Hepatic stellate cell (primary cell): Measurements from ENCODE around the gene DNMBP.
A peak's percentile ranks its signal among the peaks of the same experiment; 100 is the strongest.
"Not testable (repeated sequence)": the region's sequence is repeated elsewhere in the genome, so short reads cannot be mapped to it uniquely, and the experiment has no call there.

Source experiments
- DNase-seq: peaks from one replicate; pipeline ENCODE4 v3.0.0; 2011; ENCODE audit warnings: low spot score

DNMBP gene

GRCh38 chr10:100014071-100014762, 4.5 kb upstream of the DNMBP start:
- no peak for DNase-seq

GRCh38 chr10:100013621-100014020, 3.9 kb upstream of the DNMBP start:
- DNase-seq, result no peak

DNA sequence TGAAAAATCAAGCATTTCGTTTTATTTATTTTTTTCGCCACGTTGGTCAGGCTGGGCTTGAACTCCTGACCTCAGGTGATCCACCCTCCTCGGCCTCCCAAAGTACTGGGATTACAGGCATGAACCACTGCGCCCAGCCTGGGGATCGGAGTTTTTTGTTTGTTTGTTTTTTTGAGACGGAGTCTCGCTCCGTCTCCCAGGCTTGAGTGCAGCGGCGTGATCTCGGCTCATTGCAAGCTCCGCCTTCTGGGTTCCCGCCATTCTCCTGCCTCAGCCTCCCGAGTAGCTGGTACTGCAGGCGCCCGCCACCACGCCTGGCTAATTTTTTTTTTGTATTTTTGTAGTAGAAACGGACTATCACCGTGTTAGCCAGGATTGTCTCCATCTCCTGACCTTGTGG, 2.2 kb upstream of the DNMBP start:
- DNase-seq, result not testable (repeated sequence)

DNA sequence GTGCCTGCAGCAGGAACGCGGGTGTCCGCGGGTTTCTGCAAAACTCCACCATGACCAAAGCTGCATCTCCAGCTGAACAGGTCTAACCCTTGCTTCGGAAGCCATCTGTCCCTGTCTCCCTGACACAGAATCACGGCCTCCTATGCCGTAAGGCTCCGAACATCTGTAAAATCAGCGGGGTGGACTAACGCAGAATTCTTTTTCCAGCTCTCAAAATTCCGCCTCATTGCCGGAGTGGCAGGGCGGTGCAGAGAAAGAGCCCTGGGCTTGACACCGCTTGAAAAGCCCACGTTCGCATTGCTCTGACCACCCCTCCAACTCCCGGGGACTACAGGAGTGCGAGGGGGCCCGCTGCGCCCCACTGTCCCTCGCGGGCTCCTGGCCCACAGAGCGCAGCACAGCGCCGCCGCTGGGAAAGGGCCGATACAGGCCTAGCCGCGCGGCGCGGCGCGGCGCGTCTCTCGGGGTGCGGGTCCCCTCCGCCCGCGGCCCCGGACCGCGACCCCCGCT, 409 bp downstream of the DNMBP start:
- DNase-seq, result peak; percentile 65

- no peak for DNase-seq
Measured at GRCh38 chr10:100008708-100009282, 952 bp downstream of the DNMBP start.

- DNase-seq, result peak; percentile 65
Measured at GRCh38 chr10:100008142-100008522, 1.6 kb downstream of the DNMBP start.

DNA sequence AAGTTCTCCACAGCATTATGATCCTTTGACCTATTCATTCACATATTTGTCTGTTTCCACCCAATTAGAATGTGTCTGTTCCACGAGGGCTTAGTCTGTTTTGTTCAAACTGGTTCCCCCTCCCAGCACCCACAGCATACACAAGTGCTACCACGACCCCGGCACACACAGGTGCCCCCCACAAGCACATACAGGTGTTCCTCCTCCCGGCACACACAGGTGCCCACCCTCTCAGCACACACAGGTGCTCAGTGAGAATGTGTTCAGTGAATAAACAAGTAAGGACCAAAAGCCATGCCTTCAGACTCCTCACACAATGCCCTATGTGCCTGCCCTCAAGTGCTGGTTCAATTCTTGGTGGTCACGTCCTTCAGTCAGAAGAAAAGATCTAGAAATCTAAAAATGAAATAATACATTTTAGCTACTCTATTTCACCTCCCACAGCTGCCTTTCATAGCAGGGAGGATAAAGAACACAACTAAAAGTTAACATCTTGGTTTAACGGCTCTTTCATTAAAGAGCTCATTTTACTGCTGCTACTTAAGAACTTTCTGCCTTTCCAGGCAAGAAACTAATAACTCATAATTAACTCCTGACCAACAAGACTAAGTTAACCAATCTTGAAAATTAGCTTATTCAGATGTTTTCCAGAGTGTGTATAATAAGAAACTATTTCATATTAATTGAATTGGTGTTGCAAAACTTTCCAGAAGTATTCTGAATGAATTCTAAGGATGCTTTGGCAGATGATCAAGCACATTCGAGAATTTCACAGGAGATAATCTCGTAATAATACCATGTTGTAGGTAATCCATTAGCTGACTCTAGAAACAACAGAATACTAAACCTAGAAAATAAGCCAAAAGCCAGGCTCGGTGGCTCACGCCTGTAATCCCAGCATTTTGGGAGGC, 2.3 kb downstream of the DNMBP start:
- DNase-seq, result no peak

GRCh38 chr10:100006243-100006886, 3.4 kb downstream of the DNMBP start:
- DNase-seq, result peak; percentile 83

DNA sequence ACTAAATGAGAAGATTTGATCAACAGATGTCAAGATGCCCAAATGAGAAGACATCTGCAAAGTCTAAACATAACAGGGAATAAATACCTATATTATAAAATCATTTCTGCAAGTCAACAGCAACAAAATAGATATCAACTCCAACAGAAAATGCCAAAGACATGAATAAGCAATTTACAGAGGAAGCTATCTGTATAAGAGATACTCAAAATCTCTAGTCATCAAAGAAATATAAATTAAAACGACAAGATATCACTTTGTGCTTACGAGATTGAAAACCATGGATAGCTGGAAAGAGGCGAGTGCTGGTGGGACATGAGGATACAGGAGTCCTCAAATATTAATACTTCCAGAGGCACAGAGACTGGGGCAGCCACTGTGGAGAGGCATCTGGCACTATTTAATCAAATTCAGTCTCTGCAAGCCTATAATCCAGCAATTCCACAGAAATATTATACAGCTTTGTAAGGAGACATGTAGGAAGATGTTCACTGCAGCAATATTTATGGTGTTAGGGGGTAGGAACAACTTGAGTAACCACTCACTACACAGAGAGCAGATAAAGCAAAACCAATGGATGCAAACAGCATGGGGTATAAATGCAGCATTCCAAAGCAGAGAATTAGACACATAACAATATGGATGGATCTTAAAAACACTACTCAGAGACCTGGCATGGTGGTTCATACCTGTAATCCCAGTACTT, 4.8 kb downstream of the DNMBP start:
- no peak for DNase-seq

DNA sequence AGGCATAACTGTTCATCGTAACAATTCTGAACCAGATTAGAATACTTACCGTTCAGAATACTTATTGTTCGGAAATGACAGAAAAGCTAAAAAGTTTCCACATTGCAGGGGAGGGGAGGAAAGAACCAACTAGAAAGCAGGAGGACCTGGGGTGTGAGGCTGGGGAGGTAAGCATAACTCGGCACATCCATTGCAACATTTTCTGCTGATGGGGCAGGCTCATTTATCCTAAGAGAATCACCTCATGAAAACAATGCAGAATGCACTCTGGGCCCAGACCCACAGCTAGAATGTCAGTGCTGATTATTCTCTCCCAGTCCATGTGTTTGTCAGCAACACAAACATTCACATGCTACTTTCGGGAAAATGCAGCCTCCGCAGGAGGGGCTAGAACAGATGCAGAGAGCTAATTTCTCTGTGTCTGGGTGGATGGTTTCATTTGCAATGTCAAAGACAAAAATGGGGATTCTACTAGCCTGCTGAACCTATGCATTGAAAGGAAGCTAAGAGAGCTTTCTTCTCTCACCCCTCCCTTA, 9.6 kb downstream of the DNMBP start:
- no peak for DNase-seq

GRCh38 chr10:99999319-100000108, 10.2 kb downstream of the DNMBP start:
- DNase-seq, result no peak

DNA sequence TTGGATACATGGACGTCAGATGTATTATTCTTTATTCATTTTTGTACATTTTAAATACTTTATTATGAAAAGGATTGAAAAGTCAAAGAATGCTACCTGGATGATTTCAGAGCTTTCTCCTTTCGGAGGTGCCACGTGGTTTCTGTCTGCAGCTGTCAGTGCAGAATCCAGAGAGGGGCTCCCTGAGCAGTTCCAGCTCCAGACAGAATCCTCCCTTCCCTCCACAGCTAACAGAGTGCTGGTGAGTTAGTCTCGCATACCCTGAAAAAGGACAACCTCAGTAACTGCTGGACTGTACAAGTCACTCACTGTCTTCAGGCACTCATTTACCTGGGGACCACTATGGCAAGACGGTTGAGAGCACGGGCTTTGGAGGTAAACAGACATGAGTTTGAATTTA, 10.9 kb downstream of the DNMBP start:
- no peak for DNase-seq

GRCh38 chr10:99996671-99997648, 12.8 kb downstream of the DNMBP start:
- DNase-seq, result no peak

GRCh38 chr10:99995713-99996112, 14.0 kb downstream of the DNMBP start:
- DNase-seq, result no peak

DNA sequence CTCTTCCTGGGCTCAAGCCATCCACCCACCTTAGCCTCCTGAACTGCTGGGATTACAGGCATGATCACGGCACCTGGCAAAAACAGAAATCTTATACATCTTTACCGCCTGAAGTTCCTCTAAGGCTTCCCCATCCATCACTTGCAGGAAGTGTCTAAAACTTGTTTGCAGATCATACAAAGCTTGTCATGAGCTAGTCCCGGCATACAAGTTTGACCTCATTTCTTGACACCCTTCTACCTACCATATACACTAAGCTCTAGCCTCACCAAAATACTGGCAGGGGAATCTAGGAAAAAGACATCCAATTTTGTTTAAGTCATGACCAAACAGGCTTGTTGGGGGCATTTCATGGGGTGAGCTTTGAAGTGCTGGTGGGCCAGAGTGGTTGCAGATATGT, 14.5 kb downstream of the DNMBP start:
- DNase-seq, result no peak

- no peak for DNase-seq
Measured at GRCh38 chr10:99994801-99995200, 14.9 kb downstream of the DNMBP start.

GRCh38 chr10:99993701-99994689, 15.8 kb downstream of the DNMBP start:
- DNase-seq, result peak; percentile 84

DNA sequence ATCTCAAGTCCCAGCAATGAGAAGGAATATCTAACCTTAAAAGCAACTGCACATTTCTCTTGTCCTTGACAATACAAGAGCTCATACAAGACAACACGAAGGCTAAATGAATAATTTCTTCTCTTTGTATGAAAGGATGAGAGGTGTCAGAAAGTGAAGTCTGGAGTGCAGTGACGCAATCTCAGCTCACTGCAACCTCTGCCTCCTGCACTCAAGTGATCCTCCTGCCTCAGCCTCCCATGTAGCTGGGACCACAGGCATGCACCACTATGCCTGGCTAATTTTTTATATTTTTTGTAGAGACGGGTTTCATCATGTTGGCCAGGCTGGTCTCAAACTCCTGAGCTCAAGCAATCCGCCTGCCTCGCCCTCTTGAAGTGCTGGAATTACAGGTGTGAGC, 24.1 kb downstream of the DNMBP start:
- not testable (repeated sequence) for DNase-seq
